ENCODE data around the gene ZNF747.
"Not testable (repeated sequence)": the region's sequence is repeated elsewhere in the genome, so short reads cannot be mapped to it uniquely, and the experiment has no call there.

Gene ZNF747

DNA sequence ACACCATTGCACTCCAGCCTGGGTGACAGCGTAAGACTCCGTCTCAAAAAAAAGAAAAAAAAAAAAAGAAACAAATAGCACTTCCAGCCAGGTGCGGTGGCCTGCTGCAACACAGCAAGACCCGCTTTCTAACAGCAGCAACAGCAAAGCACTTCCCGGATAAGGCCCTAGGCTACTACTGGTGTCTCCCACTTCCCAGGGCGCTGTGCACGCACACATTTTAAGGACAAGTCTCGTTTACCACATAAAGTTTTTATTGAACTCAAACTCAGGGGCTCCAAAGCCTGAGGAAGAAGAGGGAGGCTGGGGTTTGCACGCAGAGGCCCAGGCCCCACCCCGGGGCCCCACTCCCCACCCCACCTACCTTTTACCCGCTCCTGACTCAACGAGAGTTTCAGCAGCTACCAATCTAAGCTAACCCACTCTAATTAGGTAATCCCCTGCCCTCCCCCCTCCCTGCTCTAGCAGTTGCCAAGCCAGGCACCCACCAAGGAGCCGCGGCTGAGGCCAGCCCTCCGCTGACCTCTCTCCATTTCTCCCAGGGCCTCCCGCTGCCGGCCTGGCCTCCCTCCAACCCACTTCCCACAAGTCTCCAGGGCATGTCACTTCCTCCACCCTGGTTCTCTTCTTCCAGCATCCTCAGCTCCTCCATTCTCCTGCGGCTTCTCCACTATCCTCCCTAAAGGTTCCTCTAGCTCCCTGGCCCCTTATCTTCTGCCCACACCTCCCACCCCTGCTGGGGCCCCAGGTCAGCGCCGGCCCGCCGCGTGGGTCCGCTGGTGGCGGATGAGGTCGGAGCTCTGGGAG lies 10.7 kb downstream of the ZNF747 start:
- in situ Hi-C loops (cut with MboI; ENCODE audit: low sequenced_read_pairs) = loop anchor here (10.0 kb wide), 1 partner anchor 89 kb away; the partner anchor contains the start of gene DCTPP1

DNA sequence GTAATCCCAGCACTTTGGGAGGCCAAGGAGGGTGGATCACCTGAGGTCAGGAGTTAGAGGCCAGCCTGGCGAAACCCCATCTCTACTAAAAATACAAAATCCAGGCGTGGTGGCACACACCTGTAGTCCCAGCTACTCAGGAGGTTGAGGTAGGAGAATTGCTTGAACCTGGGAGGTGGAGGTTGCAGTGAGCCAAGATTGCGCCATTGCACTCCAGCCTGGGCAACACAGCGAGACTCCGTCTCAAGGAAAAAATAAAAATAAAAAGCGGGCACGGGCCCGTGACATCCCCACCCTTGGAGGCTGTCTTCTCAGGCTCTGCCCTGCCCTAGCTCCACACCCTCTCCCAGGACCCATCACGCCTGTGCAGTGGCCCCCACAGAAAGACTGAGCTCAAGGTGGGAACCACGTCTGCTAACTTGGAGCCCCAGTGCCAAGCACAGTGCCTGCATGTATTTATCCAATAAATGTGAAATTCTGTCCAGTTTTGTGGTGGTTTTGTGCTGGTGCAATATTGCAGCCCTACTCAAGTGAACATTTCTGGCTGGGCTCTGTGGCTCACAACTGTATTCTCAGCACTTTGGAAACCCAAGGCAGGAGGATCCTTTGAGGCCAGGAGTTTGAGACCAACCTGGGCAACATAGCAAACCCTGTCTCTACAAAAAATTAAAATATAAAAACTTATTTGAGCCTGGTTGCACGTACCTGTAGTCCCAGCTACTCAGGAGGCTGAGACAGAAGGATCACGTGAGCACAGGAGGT lies 11.8 kb downstream of the ZNF747 start:
- not testable (repeated sequence) for H3K4me3 ChIP-seq; H3K27me3 ChIP-seq (ENCODE audit: low read depth); DNase-seq (ENCODE audit: low spot score in 2 of 2); H3K9me3 ChIP-seq; H3K4me1 ChIP-seq
- peaks cover 11% of the 10 kb centered on the region for H3K36me3 ChIP-seq (replicated peaks)
- in situ Hi-C loops (cut with MboI; ENCODE audit: low sequenced_read_pairs) = loop anchor here (10.0 kb wide), 1 partner anchor 88 kb away; the partner anchor contains the start of gene DCTPP1

More for the DNA sequence above, 10.7 kb downstream of the ZNF747 start:
- Histone ChIP-seq H3K36me3 (replicated peaks) (peaks cover 11% of the 10 kb centered on the region), H3K9me3 (no peaks in the 10 kb centered on the region), H3K4me3 (no peak overlapping the region), H3K27me3 (ENCODE audit: low read depth) (no peaks in the 10 kb centered on the region), H3K4me1 (peaks cover 5% of the 10 kb centered on the region)
- peak in 1 of 2 experiments; percentile 16 for DNase-seq (ENCODE audit: low spot score in 2 of 2)

GRCh38 chr16:30521873-30522641 lies 12.6 kb downstream of the ZNF747 start:
- Histone ChIP-seq H3K9me3 (no peaks in the 10 kb centered on the region), H3K4me1 (no peaks in the 10 kb centered on the region), H3K4me3 (no peak overlapping the region), H3K36me3 (replicated peaks) (peaks cover 11% of the 10 kb centered on the region), H3K27me3 (ENCODE audit: low read depth) (no peaks in the 10 kb centered on the region)
- in situ Hi-C loops (cut with MboI; ENCODE audit: low sequenced_read_pairs) = loop anchor here (10.0 kb wide), 1 partner anchor 87 kb away; the partner anchor contains the start of gene DCTPP1
- DNase-seq (ENCODE audit: low spot score in 2 of 2) = no peak

DNA sequence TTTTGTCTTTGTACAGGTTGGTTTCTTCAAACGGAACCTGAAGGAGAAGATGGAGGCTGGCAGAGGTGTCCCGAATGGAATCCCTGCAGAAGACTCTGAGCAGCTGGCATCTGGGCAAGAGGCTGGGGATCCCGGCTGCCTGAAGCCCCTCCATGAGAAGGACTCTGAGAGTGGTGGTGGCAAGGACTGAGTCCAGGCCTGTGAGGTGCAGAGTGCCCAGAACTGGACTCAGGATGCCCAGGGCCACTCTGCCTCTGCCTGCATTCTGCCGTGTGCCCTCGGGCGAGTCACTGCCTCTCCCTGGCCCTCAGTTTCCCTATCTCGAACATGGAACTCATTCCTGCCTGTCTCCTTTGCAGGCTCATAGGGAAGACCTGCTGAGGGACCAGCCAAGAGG lies 13.2 kb downstream of the ZNF747 start:
- H3K4me3 ChIP-seq = no peak overlapping the region
- H3K4me1 ChIP-seq = no peaks in the 10 kb centered on the region
- H3K27me3 ChIP-seq (ENCODE audit: low read depth) = no peaks in the 10 kb centered on the region
- no peaks in the 10 kb centered on the region for H3K9me3 ChIP-seq
- in situ Hi-C loops (cut with MboI; ENCODE audit: low sequenced_read_pairs) = loop anchor here (10.0 kb wide), 1 partner anchor 87 kb away; the partner anchor contains the start of gene DCTPP1
- DNase-seq (ENCODE audit: low spot score in 2 of 2) = no peak
- peaks cover 11% of the 10 kb centered on the region for H3K36me3 ChIP-seq (replicated peaks)

GRCh38 chr16:30519120-30520049 lies 15.3 kb downstream of the ZNF747 start:
- Histone ChIP-seq H3K4me1 (no peaks in the 10 kb centered on the region), H3K4me3 (no peak overlapping the region), H3K36me3 (replicated peaks) (peaks cover 1% of the 10 kb centered on the region), H3K27me3 (ENCODE audit: low read depth) (no peaks in the 10 kb centered on the region), H3K9me3 (no peaks in the 10 kb centered on the region)
- in situ Hi-C loops (cut with MboI; ENCODE audit: low sequenced_read_pairs) = loop anchor here (10.0 kb wide), 1 partner anchor 85 kb away; the partner anchor contains the start of gene DCTPP1
- DNase-seq (ENCODE audit: low spot score in 2 of 2) = no peak

DNA sequence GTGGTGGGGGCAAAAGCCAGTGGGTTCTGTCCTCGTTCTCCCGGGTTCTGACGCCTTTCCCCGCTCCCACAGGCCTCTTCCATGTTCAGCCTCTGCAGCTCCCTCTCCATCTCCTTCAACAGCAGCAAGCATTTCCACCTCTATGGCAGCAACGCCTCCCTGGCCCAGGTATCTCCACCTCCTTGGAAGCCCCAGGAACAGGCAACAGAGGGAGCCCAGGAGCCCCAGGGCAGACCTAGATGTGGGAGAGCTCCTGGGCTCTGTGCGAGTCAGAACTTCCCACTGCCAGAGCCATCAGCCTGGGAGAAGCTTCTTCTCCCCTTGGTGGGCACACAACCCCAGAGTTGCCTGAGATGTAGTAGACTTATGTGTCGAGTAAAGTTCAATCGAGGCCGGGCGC lies 16.1 kb downstream of the ZNF747 start:
- Histone ChIP-seq H3K4me3 (no peak overlapping the region), H3K9me3 (no peaks in the 10 kb centered on the region), H3K36me3 (replicated peaks) (no peaks in the 10 kb centered on the region), H3K27me3 (ENCODE audit: low read depth) (no peaks in the 10 kb centered on the region), H3K4me1 (no peaks in the 10 kb centered on the region)
- no peak for DNase-seq (ENCODE audit: low spot score in 2 of 2)
- in situ Hi-C loops (cut with MboI; ENCODE audit: low sequenced_read_pairs) = no loop called here

DNA sequence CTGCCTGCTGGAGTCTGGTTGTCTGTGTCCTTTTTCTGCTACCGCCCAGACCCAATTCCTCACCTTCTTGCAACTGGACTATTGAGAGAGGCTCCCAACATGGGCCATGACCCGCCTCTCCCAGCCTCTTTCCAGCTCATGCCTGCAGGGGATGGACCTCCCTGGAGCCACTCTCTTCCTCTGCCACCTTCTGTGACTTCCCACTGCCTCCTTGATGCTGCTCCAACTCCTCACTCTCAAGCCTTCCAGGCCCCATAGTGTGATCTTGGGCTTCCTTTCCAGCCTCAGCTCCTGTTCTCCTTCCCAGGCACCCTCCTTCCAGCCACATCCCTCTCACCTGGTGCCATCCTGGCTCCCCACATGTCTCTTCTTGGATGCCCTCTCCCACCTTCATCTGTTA lies 19.4 kb downstream of the ZNF747 start:
- no peaks in the 10 kb centered on the region for H3K36me3 ChIP-seq (replicated peaks)
- no peak for DNase-seq (ENCODE audit: low spot score in 2 of 2)
- in situ Hi-C loops (cut with MboI; ENCODE audit: low sequenced_read_pairs) = no loop called here

GRCh38 chr16:30511509-30511908 lies 23.1 kb downstream of the ZNF747 start:
- no peaks in the 10 kb centered on the region for H3K36me3 ChIP-seq (replicated peaks)
- H3K4me1 ChIP-seq = no peaks in the 10 kb centered on the region
- no peak for DNase-seq (ENCODE audit: low spot score in 2 of 2)
- no peaks in the 10 kb centered on the region for H3K9me3 ChIP-seq
- H3K4me3 ChIP-seq = no peak overlapping the region
- in situ Hi-C loops (cut with MboI; ENCODE audit: low sequenced_read_pairs) = no loop called here
- no peaks in the 10 kb centered on the region for H3K27me3 ChIP-seq (ENCODE audit: low read depth)

More for the DNA sequence above, 19.4 kb downstream of the ZNF747 start:
- H3K27me3 ChIP-seq (ENCODE audit: low read depth) = no peaks in the 10 kb centered on the region
- H3K4me3 ChIP-seq = no peak overlapping the region
- H3K9me3 ChIP-seq = no peaks in the 10 kb centered on the region
- H3K4me1 ChIP-seq = no peaks in the 10 kb centered on the region

GRCh38 chr16:30510376-30510938 lies 24.2 kb downstream of the ZNF747 start:
- Histone ChIP-seq H3K27me3 (ENCODE audit: low read depth) (no peaks in the 10 kb centered on the region), H3K4me3 (no peak overlapping the region), H3K9me3 (no peaks in the 10 kb centered on the region), H3K36me3 (replicated peaks) (no peaks in the 10 kb centered on the region), H3K4me1 (no peaks in the 10 kb centered on the region)
- DNase-seq (ENCODE audit: low spot score in 2 of 2) = no peak
- in situ Hi-C loops (cut with MboI; ENCODE audit: low sequenced_read_pairs) = no loop called here

DNA sequence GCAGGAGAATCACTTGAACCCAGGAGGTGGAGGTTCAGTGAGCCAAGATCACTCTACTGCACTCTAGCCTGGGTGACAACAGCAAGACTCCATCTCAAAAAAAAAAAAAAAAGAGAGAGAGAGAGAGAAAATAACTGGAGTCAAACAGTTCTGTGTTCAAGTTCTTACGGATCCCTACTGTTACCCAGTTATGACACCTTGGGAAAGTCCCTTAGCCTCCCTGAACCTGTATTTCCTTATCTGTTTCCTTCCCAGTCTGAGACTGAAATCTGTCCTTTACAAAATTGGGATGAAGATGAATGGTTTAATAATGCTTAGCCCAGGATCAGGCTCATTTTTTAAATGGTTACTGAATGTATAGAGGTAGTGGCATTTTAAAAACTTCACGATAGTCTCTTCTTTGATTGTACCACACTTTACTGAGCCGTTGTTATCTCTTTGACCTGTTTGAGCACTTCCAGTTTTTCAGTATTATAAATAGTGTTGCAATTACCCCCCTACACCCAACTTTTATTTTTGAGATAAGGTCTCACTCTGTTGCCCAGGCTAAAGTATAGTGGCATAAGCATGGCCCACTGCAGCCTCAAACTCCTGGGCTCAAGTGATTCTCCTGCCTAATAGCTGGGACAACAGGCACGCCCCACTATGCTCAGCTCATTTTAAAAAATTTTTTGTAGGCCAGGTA lies 25.4 kb downstream of the ZNF747 start:
- DNase-seq (ENCODE audit: low spot score in 2 of 2) = no peak
- Histone ChIP-seq H3K36me3 (replicated peaks) (no peaks in the 10 kb centered on the region), H3K27me3 (ENCODE audit: low read depth) (no peaks in the 10 kb centered on the region), H3K4me1 (no peaks in the 10 kb centered on the region), H3K4me3 (no peak overlapping the region), H3K9me3 (no peaks in the 10 kb centered on the region)
- in situ Hi-C loops (cut with MboI; ENCODE audit: low sequenced_read_pairs) = no loop called here

GRCh38 chr16:30503403-30504296 lies 31.0 kb downstream of the ZNF747 start:
- no peak for DNase-seq (ENCODE audit: low spot score in 2 of 2)
- Histone ChIP-seq H3K27me3 (ENCODE audit: low read depth) (no peaks in the 10 kb centered on the region), H3K9me3 (no peaks in the 10 kb centered on the region), H3K4me3 (no peak overlapping the region), H3K4me1 (no peaks in the 10 kb centered on the region), H3K36me3 (replicated peaks) (no peaks in the 10 kb centered on the region)
- in situ Hi-C loops (cut with MboI; ENCODE audit: low sequenced_read_pairs) = no loop called here

Measured in HAP-1 (cell line).